NCI-H1417 treated with DMSO at 0.1 percent for 48 hours (cell line): ENCODE data around the gene IGHMBP2.
"Not testable (repeated sequence)": the region's sequence is repeated elsewhere in the genome, so short reads cannot be mapped to it uniquely, and the experiment has no call there.

Experiments
- DNase-seq: peaks from one replicate; lab custom pipeline; 2025; lab: John Stamatoyannopoulos, UW

The IGHMBP2 gene

DNA sequence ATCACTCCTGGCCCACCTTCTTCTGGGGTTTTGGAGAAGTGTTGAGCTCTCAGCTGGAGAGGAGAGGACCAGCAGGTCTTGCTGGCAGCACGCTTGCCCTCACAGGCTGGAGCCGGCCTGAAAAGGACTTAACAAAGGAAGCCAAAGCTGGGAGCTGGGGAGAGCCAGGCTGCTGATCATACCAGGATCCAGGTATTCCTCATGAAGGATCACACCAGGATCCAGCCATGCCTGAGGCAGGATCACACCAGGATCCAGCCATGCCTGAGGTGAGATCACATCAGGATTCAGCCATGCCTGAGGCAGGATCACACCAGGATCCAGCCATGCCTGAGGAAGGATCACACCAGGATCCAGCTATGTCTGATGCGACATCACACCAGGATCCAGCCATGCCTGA lies 60.1 kb downstream of the IGHMBP2 start:
- DNase-seq, result no peak

DNA sequence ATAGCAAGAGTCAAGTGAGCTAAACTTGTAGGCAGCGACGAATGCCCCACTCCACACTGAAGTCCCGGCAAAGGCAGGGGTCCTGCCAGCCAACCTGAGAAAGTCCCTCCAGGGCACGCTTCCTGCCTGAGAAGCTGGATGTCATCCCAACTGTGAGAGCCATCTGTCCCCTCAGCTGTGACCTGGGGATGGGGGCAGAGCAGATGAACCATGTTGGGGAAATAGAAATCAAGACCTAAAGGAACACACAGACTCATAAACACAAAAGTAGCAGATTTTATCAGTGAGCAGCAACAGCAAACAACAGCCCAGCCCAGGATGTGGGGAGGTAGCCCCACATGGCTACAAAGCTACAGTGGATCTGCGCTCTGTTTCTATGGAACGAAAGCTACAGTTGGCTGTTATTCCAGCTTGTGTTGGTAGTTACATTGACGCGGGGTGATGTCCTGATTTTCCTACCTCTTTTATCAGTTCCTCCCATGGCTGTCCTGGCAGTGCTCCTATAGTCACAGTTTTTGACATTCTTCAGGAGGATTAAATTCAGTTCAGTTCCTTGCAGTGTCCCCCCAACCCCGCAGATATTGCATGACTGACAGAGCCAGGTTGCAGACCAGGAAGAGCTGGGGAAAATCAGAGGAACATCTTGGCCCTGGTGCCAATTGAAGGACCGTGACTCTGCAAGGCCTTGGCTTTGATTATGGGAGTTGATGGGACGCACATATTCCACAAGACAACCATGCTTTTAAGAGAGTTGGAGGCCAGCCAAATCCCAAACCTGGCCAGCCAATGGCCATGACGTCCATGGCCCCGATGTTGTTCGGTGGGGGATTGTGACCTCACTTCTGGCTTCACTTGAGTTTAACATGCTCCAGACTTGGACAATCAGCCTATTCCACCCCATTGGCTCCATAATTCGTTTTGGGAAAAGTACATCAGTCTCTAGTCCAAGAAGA lies 62.5 kb downstream of the IGHMBP2 start:
- DNase-seq, result no peak

DNA sequence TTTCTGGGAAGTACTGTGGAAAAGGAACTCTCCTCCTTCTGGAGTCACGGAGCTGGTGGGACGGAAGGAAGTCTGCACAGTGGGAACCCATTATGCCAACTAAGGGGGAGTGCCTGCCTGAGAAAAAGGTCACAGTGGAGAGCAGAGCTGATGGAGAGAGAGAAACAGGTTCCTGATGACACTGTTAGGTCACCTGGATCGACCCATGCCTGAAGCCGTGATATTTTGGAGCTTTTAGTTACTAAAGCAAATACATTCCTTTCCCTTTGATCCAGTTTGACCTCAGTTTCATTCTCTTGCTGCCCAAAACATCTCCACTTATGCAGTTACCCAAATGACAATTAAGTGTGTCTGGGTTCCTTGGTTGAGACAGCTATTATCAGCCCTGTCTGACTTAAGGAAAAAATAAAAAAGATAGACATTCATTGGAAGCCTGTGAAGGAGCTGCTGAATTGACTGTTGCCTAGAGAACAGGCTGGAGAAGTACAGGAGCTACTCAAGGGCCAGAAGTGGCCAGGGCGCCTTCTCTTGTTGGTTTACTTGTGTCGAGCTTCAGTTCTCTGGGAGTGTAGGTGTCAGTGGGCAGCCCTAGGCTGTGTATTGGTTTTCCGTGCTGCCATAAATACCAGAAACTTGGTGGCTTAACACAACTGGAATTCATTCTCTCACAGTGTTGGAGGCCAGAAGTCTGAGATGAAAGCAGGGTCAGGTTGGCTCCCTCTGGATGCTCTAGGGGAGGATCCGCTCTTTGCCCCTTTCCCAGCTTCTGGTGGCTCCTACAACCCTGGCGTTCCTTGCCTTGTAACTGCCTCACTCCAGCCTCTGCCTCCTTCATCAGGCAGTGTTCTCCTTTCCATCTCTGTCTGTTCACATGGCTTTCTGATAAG lies 63.4 kb downstream of the IGHMBP2 start:
- no peak for DNase-seq

DNA sequence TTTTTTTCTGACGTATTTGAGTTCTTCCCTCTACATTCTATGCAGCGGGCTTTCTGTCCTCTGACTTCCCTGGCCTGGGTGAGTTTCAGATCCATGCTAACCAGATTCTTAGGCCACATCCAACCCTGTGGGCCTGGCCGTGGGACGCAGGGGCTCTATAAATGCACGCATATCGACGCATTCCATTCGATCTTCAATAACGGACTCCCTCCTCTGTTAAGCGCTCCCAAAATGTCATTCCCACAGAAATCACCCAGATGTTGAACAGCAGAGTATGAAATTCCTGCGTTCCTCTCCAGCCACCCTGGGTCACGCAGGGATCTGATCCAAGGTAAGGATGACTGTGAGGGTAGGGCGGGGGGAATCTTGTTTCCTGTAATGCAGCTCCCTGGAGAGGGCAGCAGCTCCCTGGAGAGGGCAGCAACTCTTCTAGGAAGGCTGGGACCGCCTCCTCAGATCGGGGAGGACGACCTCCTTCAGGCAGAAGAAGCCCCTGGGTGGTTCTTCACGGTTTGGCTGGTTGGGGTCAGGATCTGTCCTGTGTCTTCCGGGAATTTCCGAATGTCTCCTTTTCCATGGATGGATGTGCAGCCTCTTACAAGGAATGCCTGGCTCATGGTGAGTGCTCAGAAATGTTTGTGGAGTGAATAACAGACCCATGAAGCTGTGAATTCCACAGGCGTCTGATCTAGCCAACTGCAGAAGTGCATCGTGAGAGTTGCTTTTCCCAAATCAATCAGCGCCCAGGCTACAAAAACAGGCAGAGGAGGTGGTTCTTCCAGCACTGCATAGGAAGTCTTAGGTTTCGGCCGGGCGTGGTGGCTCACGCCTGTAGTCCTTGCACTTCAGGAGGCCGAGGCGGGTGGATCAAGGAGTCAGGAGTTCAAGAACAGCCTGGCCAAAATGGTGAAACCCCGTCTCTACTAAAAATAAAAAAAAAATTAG lies 64.9 kb downstream of the IGHMBP2 start:
- no peak for DNase-seq

- DNase-seq, result no peak
These were observed 65.7 kb downstream of the IGHMBP2 start for GRCh38 chr11:68969386-68969785.

DNA sequence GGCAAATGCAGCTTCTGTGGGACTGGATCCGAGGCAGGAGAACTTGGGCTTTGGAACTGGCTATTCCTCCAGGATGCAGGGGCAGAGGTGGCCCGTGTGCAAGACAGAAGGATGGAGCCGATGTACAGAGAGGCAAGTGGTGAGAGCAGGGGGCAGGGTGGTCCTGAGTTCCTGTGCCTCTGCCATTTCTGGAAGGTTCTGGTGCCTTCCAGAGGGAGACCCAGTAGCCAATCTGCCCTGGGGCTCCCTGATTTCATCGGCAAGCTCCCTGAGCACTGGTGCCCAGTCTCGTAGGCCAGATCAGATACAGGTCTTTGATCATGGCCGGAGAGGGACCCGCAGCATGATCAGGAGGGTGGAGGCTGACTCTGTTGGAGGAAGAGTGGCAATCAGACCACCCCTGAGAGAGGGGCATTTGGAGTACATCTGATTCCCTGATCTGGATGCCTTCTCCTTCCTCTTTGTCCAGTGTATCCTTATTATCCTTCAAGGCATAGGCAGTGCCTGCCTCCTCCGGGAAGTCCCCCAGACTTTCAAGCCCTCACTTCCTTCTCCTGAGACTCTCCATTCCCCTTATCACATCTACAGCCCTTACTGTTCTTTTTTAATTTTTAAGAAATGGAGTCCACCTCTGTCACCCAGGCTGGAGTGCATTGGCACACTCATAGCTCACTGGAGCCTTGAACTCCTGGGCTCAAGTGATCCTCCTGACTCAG lies 67.4 kb downstream of the IGHMBP2 start:
- no peak for DNase-seq

DNA sequence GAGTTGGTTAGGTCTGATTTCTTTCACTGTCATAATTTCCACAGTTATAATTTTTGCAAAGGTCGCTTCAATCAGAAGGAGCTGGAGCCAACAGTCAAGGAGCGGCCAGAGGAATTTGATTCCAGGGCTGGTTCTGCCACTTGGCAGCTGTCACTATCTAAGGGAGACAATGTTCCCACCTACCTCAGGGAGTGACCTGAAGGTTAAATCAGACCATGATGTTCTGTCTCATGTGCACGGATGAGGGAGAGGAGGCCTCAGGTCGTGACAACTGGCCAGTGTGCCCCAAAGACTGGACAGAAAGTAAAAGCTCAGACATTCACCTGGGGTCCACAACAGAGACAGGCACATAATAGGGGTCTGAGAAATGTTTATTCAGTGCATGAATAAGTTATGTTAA lies 69.5 kb downstream of the IGHMBP2 start:
- DNase-seq, result no peak

- not testable (repeated sequence) for DNase-seq
These were observed 70.0 kb downstream of the IGHMBP2 start for GRCh38 chr11:68973706-68974105.

- no peak for DNase-seq
These were observed 70.9 kb downstream of the IGHMBP2 start for GRCh38 chr11:68974421-68975194.

DNA sequence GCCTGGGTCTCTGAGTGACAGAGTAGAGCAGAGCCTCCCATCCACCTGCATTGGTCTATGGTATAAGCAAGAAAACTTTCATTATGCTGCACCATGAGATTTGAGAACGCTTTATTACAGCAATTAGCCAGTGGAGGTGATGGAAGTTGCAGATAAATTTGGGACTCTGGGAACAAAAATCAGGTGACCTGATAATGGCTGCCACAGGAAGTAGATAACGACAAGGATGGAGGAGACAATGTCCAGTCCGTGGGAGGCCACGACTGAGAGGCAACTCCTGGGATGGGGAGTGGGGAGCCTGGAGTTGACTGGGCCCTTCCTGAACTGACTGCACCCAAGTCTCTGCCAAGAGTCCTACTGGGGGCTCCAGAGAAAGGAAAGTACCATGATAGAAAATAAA lies 72.4 kb downstream of the IGHMBP2 start:
- no peak for DNase-seq

- no peak for DNase-seq
These were observed 72.9 kb downstream of the IGHMBP2 start for GRCh38 chr11:68976563-68976962.

- DNase-seq, result no peak
These were observed 74.3 kb downstream of the IGHMBP2 start for GRCh38 chr11:68977781-68978625.

DNA sequence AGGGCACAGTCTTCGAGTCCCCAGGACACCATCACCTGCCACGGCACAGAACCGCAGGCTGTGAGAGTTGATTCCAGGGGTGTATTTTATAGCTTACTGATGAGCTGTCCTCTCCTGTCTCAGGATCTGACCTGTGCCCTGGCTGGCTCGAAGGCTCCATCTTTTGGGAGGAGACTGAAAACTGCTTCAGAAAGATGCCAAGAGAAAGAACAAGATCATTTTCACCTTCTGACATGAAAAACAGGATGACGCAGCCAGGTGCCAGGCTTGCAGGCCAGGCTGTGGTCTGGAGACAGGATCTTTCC lies 74.9 kb downstream of the IGHMBP2 start:
- DNase-seq, result no peak

GRCh38 chr11:68978931-68979594 lies 75.4 kb downstream of the IGHMBP2 start:
- no peak for DNase-seq

DNA sequence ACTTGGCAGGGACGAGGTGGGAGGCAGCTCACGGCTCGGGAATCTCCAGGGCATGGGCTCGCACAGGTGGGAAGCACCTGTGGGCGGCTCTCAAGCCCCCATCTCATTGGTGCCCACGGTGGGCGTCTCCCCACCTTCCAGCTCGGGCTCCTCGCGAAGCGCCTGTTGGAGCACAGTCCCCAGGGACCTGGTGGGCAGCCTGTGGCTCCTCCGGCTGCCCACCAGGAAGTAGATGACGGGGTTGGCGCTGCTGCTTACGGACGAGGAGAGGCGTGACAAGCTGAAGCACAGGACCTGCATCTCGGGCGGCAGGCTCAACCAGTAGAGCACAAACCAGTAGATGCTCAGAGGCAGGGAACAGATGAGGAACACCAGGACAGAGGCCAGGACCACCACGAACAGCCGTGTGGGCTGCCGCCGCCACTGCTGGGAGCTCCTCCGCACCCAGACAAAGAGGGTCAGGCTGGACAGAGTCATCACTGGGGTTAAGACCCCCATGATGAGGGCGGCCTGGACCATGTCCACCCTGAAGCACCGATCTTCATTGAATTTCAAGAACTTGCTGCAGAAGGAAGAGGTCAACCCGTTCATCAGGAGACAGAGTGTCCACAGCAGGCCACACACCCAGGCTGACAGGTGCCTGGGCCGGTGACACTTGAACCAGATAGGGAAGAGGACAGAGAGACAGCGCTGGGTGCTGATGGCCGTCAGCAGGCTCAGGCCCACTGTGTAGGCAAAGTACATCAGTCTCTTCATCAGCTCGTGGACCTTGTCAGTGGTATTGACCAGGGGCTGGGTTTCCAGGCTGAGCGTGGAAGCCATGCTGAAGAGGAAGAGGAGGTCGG lies 76.5 kb downstream of the IGHMBP2 start:
- DNase-seq, result no peak

GRCh38 chr11:68980776-68981065 lies 77.0 kb downstream of the IGHMBP2 start, which contains the start of gene MRGPRD:
MRGPRD (minus strand) TSS chr11:68980986; CDS start chr11:68980986, 0 bp downstream.
- DNase-seq, result no peak

DNA sequence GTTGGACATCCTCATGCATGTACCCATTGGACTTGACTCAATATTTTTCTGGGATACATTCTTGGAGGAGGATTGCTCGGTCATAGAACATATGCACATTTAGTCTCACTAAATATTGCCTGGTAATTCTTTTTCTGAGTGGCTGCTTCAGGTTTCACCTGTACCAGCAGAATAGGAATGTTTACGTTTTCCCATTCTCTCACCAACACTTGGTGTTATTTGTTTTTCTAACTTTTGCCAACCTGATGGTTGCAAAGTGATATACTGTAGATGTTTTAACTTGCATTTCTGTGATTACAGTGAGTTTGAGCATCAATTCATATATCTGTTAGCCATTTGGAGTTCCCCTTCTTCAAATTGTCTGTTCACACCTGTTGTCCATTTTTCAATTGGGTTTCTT lies 78.4 kb downstream of the IGHMBP2 start:
- DNase-seq, result no peak

DNA sequence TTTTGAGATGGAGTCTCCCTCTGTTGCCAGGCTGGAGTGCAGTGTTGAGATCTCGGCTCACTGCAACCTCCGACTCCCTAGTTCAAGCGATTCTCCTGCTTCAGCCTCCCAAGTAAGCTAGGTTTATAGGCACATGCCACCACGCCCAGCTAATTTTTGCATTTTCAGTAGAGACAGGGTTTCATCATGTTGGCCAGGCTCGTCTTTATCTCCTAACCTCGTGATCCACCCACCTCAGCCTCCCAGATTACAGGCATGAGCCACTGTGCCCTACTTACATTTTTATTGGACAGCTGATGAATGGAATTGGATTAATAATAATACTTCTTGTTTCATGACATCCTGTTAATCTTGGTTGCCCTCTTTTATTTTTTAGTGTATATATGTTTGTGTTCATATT lies 80.1 kb downstream of the IGHMBP2 start:
- no peak for DNase-seq
